Pancreas (tissue), 10 donors: ENCODE data around the gene FOXP4. TPM values are rescaled to one million over a fixed set of nuclear protein-coding genes. Genes with fewer than 3 reads are reported as not detected.
A peak's percentile ranks its signal among the peaks of the same experiment; 100 is the strongest.

ENCODE experiments used
- ATAC-seq, 4 donors: fragments of 200-7000 bp; cut with Tn5 transposase; one replicate each; pipeline versions ENCODE4 v1.8.0 to v1.9.1; 2020; ENCODE audit warnings: mild to moderate bottlenecking in 4 of 4, moderate library complexity in 4 of 4
- DNase-seq, 6 donors: peaks; one replicate each; pipeline ENCODE4 v3.0.0-alpha.2; 2020
- FAIRE-seq: peaks from 2 replicates; lab custom pipeline; 2012; peaks lifted over from hg19 to GRCh38; lab: Jason Lieb, UNC
- H3K27ac ChIP-seq, 4 donors: fragments of 200-600 bp; sonication (generic); 1 replicate in 3 of 4; 2 replicates in 1 of 4; pipeline versions ENCODE4 v1.5.0 to v1.8.0; 2020
- H3K27me3 ChIP-seq, 4 donors: fragments of 200-600 bp; one replicate each; pipeline ENCODE4 v1.8.0; 2021
- H3K36me3 ChIP-seq, 3 donors: fragments of 200-600 bp; sonication (generic) in 1 of 3; one replicate each; pipeline versions ENCODE4 v1.5.0 to v1.8.0; 2020 to 2021
- H3K4me1 ChIP-seq, 3 donors: fragments of 200-600 bp; one replicate each; pipeline ENCODE4 v1.8.0; 2021
- H3K4me3 ChIP-seq, 4 donors: fragments of 200-600 bp; sonication (generic) in 2 of 4; one replicate each; pipeline versions ENCODE4 v1.5.0 to v1.8.0; 2020 to 2021
- H3K9me3 ChIP-seq, 4 donors: fragments of 200-600 bp; one replicate each; pipeline ENCODE4 v1.8.0; 2021
- CTCF ChIP-seq, 4 donors: fragments of 200-600 bp; sonication (generic) in 3 of 4; IDR thresholded peaks; one replicate each; pipeline versions ENCODE4 v1.5.0 to v1.8.0; 2021; ENCODE audit warnings: antibody characterized with exemption in 4 of 4
- WGBS, 2 donors: extraction: QIAGEN DNeasy Blood & Tissue Kit; methylation state at CpG; one replicate each; pipeline ENCODE4 v1.1.7; 2013; 5-methylcytosine and 5-hydroxymethylcytosine counted together
- intact Hi-C, 3 donors: fragments of 100-400 bp; cut with DNase I; formaldehyde crosslinking; loops; one replicate each; pipeline versions ENCODE4 v1.11.1 to v1.14.2; 2022
- polyA plus RNA-seq, 2 donors: library from polyadenylated mRNA; stranded (reverse); fragments of 200-250 nt; gene quantifications; one replicate each; pipeline ENCODE4 v1.2.3, GENCODE V29; 2013
- total RNA-seq, 6 donors: library from RNA; stranded (reverse); fragmentation: NEBNext Ultra II Directional in 4 of 6; extraction: Animal tissue kit (Norgen Biotek cat#: 25700) in 4 of 6; gene quantifications; one replicate each; pipeline versions ENCODE4 v1.2.1 to v1.2.4, GENCODE V29; 2021 to 2023
- donor health status: healthy with polysubstance abuse.
- donor health status: DM: no; HTN: no; CAD: no; lungs with moderate emphysema.
- donor health status: DM: no; HTN: no; CAD: no.
- donor health status: control.
- donor health status: control.
- donor health status: Bipolar disorder and iron deficiency.
- donor health status: DM: yes; HTN: yes; CAD: no.
- donor health status: DM: no; HTN: no; CAD: no.
- donor health status: DM: no; HTN: no; CAD: no.
- donor health status: DM: yes; HTN: yes; CAD: no.

The FOXP4 gene
- total and polyA plus RNA-seq, 8 donors, result 23.1 to 29.3 (median 26.3) TPM

DNA sequence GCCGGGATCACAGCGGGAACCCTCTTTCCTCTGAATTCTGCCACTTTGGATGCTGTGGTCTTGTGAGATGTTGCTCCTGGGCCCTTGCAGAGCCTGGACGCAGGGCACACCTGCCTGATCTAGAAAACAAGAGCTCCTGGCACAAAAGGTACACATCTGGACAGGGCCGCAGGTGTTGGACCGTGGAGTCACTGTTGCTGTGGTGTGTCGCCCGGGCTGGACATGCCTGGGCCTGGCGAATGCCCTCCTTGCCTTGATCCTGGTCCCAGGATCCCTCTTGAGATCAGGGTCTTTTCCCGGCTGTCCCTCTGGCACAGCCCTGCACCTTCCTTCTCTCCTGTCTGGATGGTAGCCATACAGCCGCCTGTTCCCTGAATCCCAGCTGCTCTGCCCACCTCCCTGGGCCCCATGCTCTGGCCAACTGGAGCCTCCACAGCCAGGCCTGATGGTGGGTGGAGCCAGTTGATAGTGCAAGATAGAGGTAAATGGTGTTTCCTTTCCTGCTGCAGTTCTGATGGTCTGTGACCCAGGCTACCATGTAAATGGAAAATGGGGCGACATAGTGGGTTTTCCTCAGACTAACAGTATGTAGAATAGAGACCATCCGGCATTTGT is 5.0 kb downstream of the FOXP4 start:
- WGBS, 2 donors, result 51 to 52% methylated on average over 12 of the region's 12 CpGs
- Histone ChIP-seq H3K27ac (peak overlapping the region in 2 of 4 donors; percentile 15 to 41), H3K9me3 (no peaks in the 10 kb centered on the region), H3K27me3 (no peaks in the 10 kb centered on the region), H3K4me3 (no peak overlapping the region), H3K36me3 (no peaks in the 10 kb centered on the region), H3K4me1 (peaks cover 16 to 28% (median 20%) of the 10 kb centered on the region in 3 donors)
- intact Hi-C loops, result no loop called here
- peak in 1 of 6 donors; percentile 55 for DNase-seq
- no peak for TF ChIP-seq CTCF (IDR thresholded peaks at IDR 0.05)
- ATAC-seq, result peak in 3 of 4 donors; percentile 12 to 37 (median 35)
- no peak for FAIRE-seq

GRCh38 chr6:41551857-41552256 is 5.7 kb downstream of the FOXP4 start:
- DNase-seq (no peak), FAIRE-seq (no peak), ATAC-seq (no peak)
- Histone ChIP-seq H3K4me1 (peaks cover 16 to 28% (median 20%) of the 10 kb centered on the region in 3 donors), H3K27ac (no peak overlapping the region), H3K9me3 (no peaks in the 10 kb centered on the region), H3K27me3 (no peaks in the 10 kb centered on the region), H3K4me3 (no peak overlapping the region), H3K36me3 (no peaks in the 10 kb centered on the region)
- TF ChIP-seq CTCF (IDR thresholded peaks at IDR 0.05), result no peak
- intact Hi-C loops, result no loop called here
- 87 to 90% methylated on average over 9 of the region's 9 CpGs for WGBS, 2 donors

- WGBS, 2 donors, result 83% methylated on average over 10 of the region's 10 CpGs
- TF ChIP-seq CTCF (IDR thresholded peaks at IDR 0.05), result no peak
- Histone ChIP-seq H3K36me3 (no peaks in the 10 kb centered on the region), H3K27ac (no peak overlapping the region), H3K4me3 (no peak overlapping the region), H3K9me3 (no peaks in the 10 kb centered on the region), H3K27me3 (no peaks in the 10 kb centered on the region), H3K4me1 (peaks cover 18 to 29% (median 25%) of the 10 kb centered on the region in 3 donors)
- ATAC-seq (no peak), DNase-seq (no peak), FAIRE-seq (no peak)
- intact Hi-C loops, result no loop called here
Measured at GRCh38 chr6:41552723-41553122, 6.5 kb downstream of the FOXP4 start.

- WGBS, 2 donors, result 3 to 24% methylated on average over 1 of the region's 1 CpG
- no peaks in the 10 kb centered on the region for H3K36me3 ChIP-seq
- DNase-seq, result no peak
- no peak for TF ChIP-seq CTCF (IDR thresholded peaks at IDR 0.05)
- no peak for FAIRE-seq
- no peaks in the 10 kb centered on the region for H3K9me3 ChIP-seq
- peaks cover 26 to 37% (median 32%) of the 10 kb centered on the region in 3 donors for H3K4me1 ChIP-seq
- no peak for ATAC-seq
- H3K4me3 ChIP-seq, result no peak overlapping the region
- no peaks in the 10 kb centered on the region for H3K27me3 ChIP-seq
- H3K27ac ChIP-seq, result no peak overlapping the region
- intact Hi-C loops, result no loop called here
Measured at GRCh38 chr6:41553405-41553999, 7.3 kb downstream of the FOXP4 start.
